Mesenchymal stem cell (in vitro differentiated cells and primary cell): ENCODE results near the gene DNAI7.

ENCODE experiments used
- DNase-seq: peaks from one replicate; pipeline ENCODE4 v3.0.0-alpha.2; 2013
- H2AFZ ChIP-seq: one replicate; pipeline ENCODE4 v1.6.1; 2013; ENCODE audit warnings: low read depth, mild to moderate bottlenecking, control low read depth, inconsistent platforms, low read length, moderate library complexity
- H2AK5ac ChIP-seq: 2 replicates; pipeline ENCODE4 v1.6.1; 2013; ENCODE audit warnings: low read length, moderate library complexity, mild to moderate bottlenecking, inconsistent platforms; ENCODE audit not compliant: severe bottlenecking
- H2BK120ac ChIP-seq: one replicate; pipeline ENCODE4 v1.6.1; 2013; ENCODE audit warnings: low read depth, mild to moderate bottlenecking, inconsistent platforms, low read length, moderate library complexity
- H2BK12ac ChIP-seq, 2 experiments: one replicate each; pipeline ENCODE4 v1.6.1; 2013; ENCODE audit warnings: inconsistent platforms in 2 of 2, low read length in 2 of 2, mild to moderate bottlenecking in 2 of 2, moderate library complexity in 2 of 2, control low read depth in 1 of 2
- H2BK15ac ChIP-seq: one replicate; pipeline ENCODE4 v1.6.1; 2013; ENCODE audit warnings: mild to moderate bottlenecking, low read depth, inconsistent platforms; ENCODE audit not compliant: poor library complexity, severe bottlenecking
- H2BK5ac ChIP-seq: 2 replicates; pipeline ENCODE4 v1.6.1; 2013; ENCODE audit warnings: low read depth, mild to moderate bottlenecking, low read length, control low read depth, inconsistent platforms; ENCODE audit not compliant: poor library complexity, severe bottlenecking
- H3K14ac ChIP-seq, 2 experiments: one replicate each; pipeline ENCODE4 v1.6.1; 2013; ENCODE audit warnings: inconsistent platforms in 2 of 2, low read length in 2 of 2, control low read depth in 1 of 2, mild to moderate bottlenecking in 1 of 2, moderate library complexity in 1 of 2
- H3K18ac ChIP-seq, 2 experiments: one replicate each; pipeline ENCODE4 v1.6.1; 2013; ENCODE audit warnings: inconsistent platforms in 2 of 2, low read length in 2 of 2, control low read depth in 1 of 2, low read depth in 1 of 2, mild to moderate bottlenecking in 1 of 2
- H3K23ac ChIP-seq, 2 experiments: one replicate each; pipeline ENCODE4 v1.6.1; 2013; ENCODE audit warnings: inconsistent platforms in 2 of 2, low read length in 2 of 2, mild to moderate bottlenecking in 2 of 2, moderate library complexity in 2 of 2, control low read depth in 1 of 2
- H3K27ac ChIP-seq: 2 replicates; pipeline ENCODE4 v1.5.1; 2013; ENCODE audit warnings: mild to moderate bottlenecking, moderate library complexity, low read length, control low read depth, inconsistent platforms; ENCODE audit not compliant: poor library complexity, severe bottlenecking
- H3K27me3 ChIP-seq, 2 experiments: 2 replicates each; pipeline versions ENCODE4 v1.6.1 to v1.7.0; 2013; ENCODE audit warnings: low read length in 2 of 2, mild to moderate bottlenecking in 2 of 2, moderate library complexity in 2 of 2, control low read depth in 1 of 2, inconsistent platforms in 1 of 2; ENCODE audit not compliant: control insufficient read depth in 1 of 2, insufficient read depth in 1 of 2
- H3K36me3 ChIP-seq, 2 experiments: 2 replicates each; pipeline versions ENCODE4 v1.6.1 to v1.7.0; 2013; ENCODE audit warnings: low read length in 2 of 2, control low read depth in 1 of 2, inconsistent platforms in 1 of 2, low read depth in 1 of 2, mild to moderate bottlenecking in 1 of 2; ENCODE audit not compliant: insufficient read depth in 2 of 2, control insufficient read depth in 1 of 2
- H3K4ac ChIP-seq, 2 experiments: one replicate each; pipeline ENCODE4 v1.6.1; 2013; ENCODE audit warnings: inconsistent platforms in 2 of 2, low read length in 2 of 2, mild to moderate bottlenecking in 2 of 2, moderate library complexity in 2 of 2, control low read depth in 1 of 2, low read depth in 1 of 2
- H3K4me1 ChIP-seq: 2 replicates; pipeline ENCODE4 v1.6.1; 2013; ENCODE audit warnings: low read depth, low read length, control low read depth; ENCODE audit not compliant: control insufficient read depth, insufficient read depth
- H3K4me2 ChIP-seq: 2 replicates; pipeline ENCODE4 v1.6.1; 2013; ENCODE audit warnings: low read length, mild to moderate bottlenecking, inconsistent platforms; ENCODE audit not compliant: poor library complexity, severe bottlenecking
- H3K4me3 ChIP-seq, 2 experiments: 2 replicates each; pipeline versions ENCODE4 v1.5.1 to v1.7.0; 2013; ENCODE audit warnings: low read length in 2 of 2, mild to moderate bottlenecking in 2 of 2, control low read depth in 1 of 2, low read depth in 1 of 2; ENCODE audit not compliant: insufficient read depth in 1 of 2
- H3K79me1 ChIP-seq: replicated peaks from 2 replicates; pipeline ENCODE4 v1.6.1; 2013; ENCODE audit warnings: mild to moderate bottlenecking, control low read depth, low read length, inconsistent platforms; ENCODE audit not compliant: poor library complexity, severe bottlenecking
- H3K9ac ChIP-seq: 2 replicates; pipeline ENCODE4 v1.7.0; 2013; ENCODE audit warnings: mild to moderate bottlenecking, low read length, moderate library complexity
- H3K9me3 ChIP-seq: 2 replicates; pipeline ENCODE4 v1.7.0; 2013; ENCODE audit warnings: mild to moderate bottlenecking, low read length; ENCODE audit not compliant: control insufficient read depth
- H4K8ac ChIP-seq: one replicate; pipeline ENCODE4 v1.6.1; 2013; ENCODE audit warnings: inconsistent platforms, mild to moderate bottlenecking, low read length, moderate library complexity
- H4K91ac ChIP-seq: one replicate; pipeline ENCODE4 v1.6.1; 2013; ENCODE audit warnings: mild to moderate bottlenecking, low read length, inconsistent platforms
- WGBS: methylation state at CpG from one replicate; pipeline ENCODE4 v1.1.7; 2013; ENCODE audit warnings: mixed read lengths; 5-methylcytosine and 5-hydroxymethylcytosine counted together

The DNAI7 gene

GRCh38 chr12:25063873-25064628 is 130.9 kb downstream of the DNAI7 start:
- Histone ChIP-seq H3K9ac (no peak overlapping the region), H2BK120ac (no peak overlapping the region), H4K91ac (no peak overlapping the region), H3K4me1 (no peaks in the 10 kb centered on the region), H4K8ac (no peak overlapping the region), H3K4ac (no peak overlapping the region), H2AK5ac (no peak overlapping the region), H3K36me3 (no peaks in the 10 kb centered on the region), H2BK5ac (no peak overlapping the region), H3K18ac (no peak overlapping the region), H3K4me3 (no peak overlapping the region), H3K27me3 (peaks cover 0 to 5% of the 10 kb centered on the region in 2 experiments), H3K9me3 (no peaks in the 10 kb centered on the region), H3K79me1 (no peaks in the 10 kb centered on the region), H3K14ac (no peak overlapping the region), H3K23ac (no peak overlapping the region), H2BK15ac (no peak overlapping the region), H3K4me2 (no peak overlapping the region), H2AFZ (no peak overlapping the region), H2BK12ac (no peak overlapping the region), H3K27ac (no peak overlapping the region)
- WGBS, result 78% methylated on average over 2 of the region's 5 CpGs
- DNase-seq, result no peak

DNA sequence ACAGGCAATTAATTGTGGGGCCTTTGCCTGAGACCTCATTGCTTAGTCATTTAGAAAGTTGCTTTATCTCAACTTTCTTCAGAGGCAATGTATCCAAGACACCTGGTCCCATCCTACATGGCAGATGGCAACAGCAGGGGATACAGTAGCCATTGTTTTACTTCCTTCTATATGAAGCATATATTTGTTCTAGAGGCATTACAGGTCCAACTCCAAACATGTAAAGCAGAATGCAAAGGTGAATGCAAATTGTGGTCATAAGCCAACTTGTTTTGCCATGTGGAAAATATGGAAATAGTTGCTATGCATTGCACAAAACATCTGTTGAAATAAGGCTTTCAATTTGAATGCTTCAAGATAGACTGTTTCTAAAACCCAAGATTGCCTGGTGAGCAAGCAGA is 136.3 kb downstream of the DNAI7 start:
- no peak overlapping the region for H3K27ac ChIP-seq
- H2BK15ac ChIP-seq, result no peak overlapping the region
- no peaks in the 10 kb centered on the region for H3K79me1 ChIP-seq
- no peaks in the 10 kb centered on the region for H3K36me3 ChIP-seq
- no peak overlapping the region for H2AFZ ChIP-seq
- H2AK5ac ChIP-seq, result no peak overlapping the region
- DNase-seq, result no peak
- no peak overlapping the region for H3K4me2 ChIP-seq
- no peak overlapping the region for H2BK120ac ChIP-seq
- H3K4me3 ChIP-seq, result no peak overlapping the region
- peaks cover 1% of the 10 kb centered on the region for H3K4me1 ChIP-seq
- no peak overlapping the region for H3K9ac ChIP-seq
- no peak overlapping the region for H3K14ac ChIP-seq
- H2BK12ac ChIP-seq, result no peak overlapping the region
- no peak overlapping the region for H2BK5ac ChIP-seq
- H3K23ac ChIP-seq, result no peak overlapping the region
- no peak overlapping the region for H4K91ac ChIP-seq
- no peak overlapping the region for H4K8ac ChIP-seq
- no peaks in the 10 kb centered on the region for H3K9me3 ChIP-seq
- no peak overlapping the region for H3K18ac ChIP-seq
- no peaks in the 10 kb centered on the region for H3K27me3 ChIP-seq
- no peak overlapping the region for H3K4ac ChIP-seq
